NCI-H1930 (cell line): ENCODE measurements around the gene SLC1A4.
"Not testable (repeated sequence)": the region's sequence is repeated elsewhere in the genome, so short reads cannot be mapped to it uniquely, and the experiment has no call there.

ENCODE experiments used
- DNase-seq, 2 experiments: peaks; one replicate each; lab custom pipeline; 2025; lab: John Stamatoyannopoulos, UW

The SLC1A4 gene

GRCh38 chr2:64992218-64992617, 3.0 kb downstream of the SLC1A4 start:
- no peak for DNase-seq

GRCh38 chr2:64992990-64993389, 3.8 kb downstream of the SLC1A4 start:
- no peak for DNase-seq

- no peak for DNase-seq
These were observed 5.8 kb downstream of the SLC1A4 start for GRCh38 chr2:64995041-64995440.

GRCh38 chr2:64996871-64997307, 7.7 kb downstream of the SLC1A4 start:
- no peak for DNase-seq

- no peak for DNase-seq
These were observed 9.5 kb downstream of the SLC1A4 start for GRCh38 chr2:64998658-64999061.

GRCh38 chr2:64999754-65000153, 10.6 kb downstream of the SLC1A4 start:
- no peak for DNase-seq

- DNase-seq, result no peak
These were observed 11.4 kb downstream of the SLC1A4 start for GRCh38 chr2:65000644-65001043.

- no peak for DNase-seq
These were observed 13.8 kb downstream of the SLC1A4 start for GRCh38 chr2:65003037-65003436.

GRCh38 chr2:65004232-65004631, 15.0 kb downstream of the SLC1A4 start:
- not testable (repeated sequence) for DNase-seq

- no peak for DNase-seq
These were observed 24.6 kb downstream of the SLC1A4 start for GRCh38 chr2:65013776-65014175.

- DNase-seq, result no peak
These were observed 26.5 kb downstream of the SLC1A4 start for GRCh38 chr2:65015731-65016130.

- no peak for DNase-seq
These were observed 27.6 kb downstream of the SLC1A4 start for GRCh38 chr2:65016789-65017188.

- no peak for DNase-seq
These were observed 28.1 kb downstream of the SLC1A4 start for GRCh38 chr2:65017335-65017734.

GRCh38 chr2:65018141-65018582, 29.0 kb downstream of the SLC1A4 start:
- DNase-seq, result no peak

GRCh38 chr2:65019010-65019409, 29.8 kb downstream of the SLC1A4 start:
- no peak for DNase-seq

GRCh38 chr2:65019675-65020195, 30.5 kb downstream of the SLC1A4 start:
- no peak for DNase-seq

- DNase-seq, result not testable (repeated sequence)
These were observed 31.1 kb downstream of the SLC1A4 start for GRCh38 chr2:65020251-65020650.

- no peak for DNase-seq
These were observed 31.8 kb downstream of the SLC1A4 start for GRCh38 chr2:65020943-65021528.

GRCh38 chr2:65021709-65022108, 32.5 kb downstream of the SLC1A4 start:
- DNase-seq, result no peak

GRCh38 chr2:65022189-65022588, 33.0 kb downstream of the SLC1A4 start:
- no peak for DNase-seq

- no peak for DNase-seq
These were observed 34.5 kb downstream of the SLC1A4 start for GRCh38 chr2:65023742-65024141.

- no peak for DNase-seq
These were observed 35.1 kb downstream of the SLC1A4 start for GRCh38 chr2:65024149-65024829.

GRCh38 chr2:65025453-65026123, 36.4 kb downstream of the SLC1A4 start:
- no peak for DNase-seq
